ENCODE measurements around the gene SLC22A2. TPM values are rescaled to one million over a fixed set of nuclear protein-coding genes. Genes with fewer than 3 reads are reported as not detected.

Gene SLC22A2
- total RNA-seq, 1 donor from 2014 or later = not detected

GRCh38 chr6:160252073-160252813 is 6.4 kb downstream of the SLC22A2 start:
- H3K4me3 Mint-ChIP-seq (ENCODE audit: unreplicated experiment) = no peak overlapping the region
- no peak for DNase-seq (ENCODE audit: low spot score)
- no peak overlapping the region for H3K27ac Mint-ChIP-seq (ENCODE audit: unreplicated experiment)
- no peaks in the 10 kb centered on the region for H3K9me3 Mint-ChIP-seq (ENCODE audit: low read depth)
- H3K36me3 Mint-ChIP-seq (ENCODE audit: low read depth) = no peaks in the 10 kb centered on the region
- H3K4me1 Mint-ChIP-seq (ENCODE audit: low read depth) = peaks cover 13% of the 10 kb centered on the region
- H3K27me3 Mint-ChIP-seq (ENCODE audit: low read depth) = peaks cover 11% of the 10 kb centered on the region
- TF ChIP-seq CTCF (IDR thresholded peaks at IDR 0.05) = no peak

- Mint-ChIP-seq H3K9me3 (ENCODE audit: low read depth) (no peaks in the 10 kb centered on the region), H3K4me3 (ENCODE audit: unreplicated experiment) (no peak overlapping the region), H3K27ac (ENCODE audit: unreplicated experiment) (no peak overlapping the region), H3K27me3 (ENCODE audit: low read depth) (peaks cover 5% of the 10 kb centered on the region), H3K4me1 (ENCODE audit: low read depth) (peaks cover 19% of the 10 kb centered on the region), H3K36me3 (ENCODE audit: low read depth) (no peaks in the 10 kb centered on the region)
- no peak for TF ChIP-seq CTCF (IDR thresholded peaks at IDR 0.05)
- DNase-seq (ENCODE audit: low spot score) = no peak
Observed at GRCh38 chr6:160249671-160250070, 8.9 kb downstream of the SLC22A2 start.

- H3K27me3 Mint-ChIP-seq (ENCODE audit: low read depth) = no peaks in the 10 kb centered on the region
- peaks cover 19% of the 10 kb centered on the region for H3K4me1 Mint-ChIP-seq (ENCODE audit: low read depth)
- no peak for TF ChIP-seq CTCF (IDR thresholded peaks at IDR 0.05)
- no peak overlapping the region for H3K4me3 Mint-ChIP-seq (ENCODE audit: unreplicated experiment)
- H3K36me3 Mint-ChIP-seq (ENCODE audit: low read depth) = no peaks in the 10 kb centered on the region
- H3K27ac Mint-ChIP-seq (ENCODE audit: unreplicated experiment) = no peak overlapping the region
- no peak for DNase-seq (ENCODE audit: low spot score)
- H3K9me3 Mint-ChIP-seq (ENCODE audit: low read depth) = no peaks in the 10 kb centered on the region
Observed at GRCh38 chr6:160248538-160248937, 10.1 kb downstream of the SLC22A2 start.

- DNase-seq (ENCODE audit: low spot score) = no peak
- Mint-ChIP-seq H3K4me1 (ENCODE audit: low read depth) (peaks cover 19% of the 10 kb centered on the region), H3K4me3 (ENCODE audit: unreplicated experiment) (no peak overlapping the region), H3K27ac (ENCODE audit: unreplicated experiment) (peak overlapping the region; percentile 49), H3K9me3 (ENCODE audit: low read depth) (no peaks in the 10 kb centered on the region), H3K27me3 (ENCODE audit: low read depth) (no peaks in the 10 kb centered on the region), H3K36me3 (ENCODE audit: low read depth) (no peaks in the 10 kb centered on the region)
- no peak for TF ChIP-seq CTCF (IDR thresholded peaks at IDR 0.05)
Observed at GRCh38 chr6:160247457-160247883, 11.2 kb downstream of the SLC22A2 start.

- peaks cover 23% of the 10 kb centered on the region for H3K4me1 Mint-ChIP-seq (ENCODE audit: low read depth)
- no peaks in the 10 kb centered on the region for H3K36me3 Mint-ChIP-seq (ENCODE audit: low read depth)
- no peak for TF ChIP-seq CTCF (IDR thresholded peaks at IDR 0.05)
- no peak overlapping the region for H3K27ac Mint-ChIP-seq (ENCODE audit: unreplicated experiment)
- H3K9me3 Mint-ChIP-seq (ENCODE audit: low read depth) = peaks cover 20% of the 10 kb centered on the region
- no peak overlapping the region for H3K4me3 Mint-ChIP-seq (ENCODE audit: unreplicated experiment)
- no peaks in the 10 kb centered on the region for H3K27me3 Mint-ChIP-seq (ENCODE audit: low read depth)
- DNase-seq (ENCODE audit: low spot score) = no peak
Observed at GRCh38 chr6:160240691-160241084, 17.9 kb downstream of the SLC22A2 start.

Measured in chondrocyte (in vitro differentiated cells).